Prostate gland (tissue), 2 donors: ENCODE results near the gene AKT1. TPM values are rescaled to one million over a fixed set of nuclear protein-coding genes. Genes with fewer than 3 reads are reported as not detected.

Source experiments
- DNase-seq: peaks from one replicate; pipeline ENCODE4 v3.0.0-alpha.2; 2019; ENCODE audit warnings: low spot score
- H3K27ac ChIP-seq, 2 donors: fragments of 200-600 bp; sonication (generic); 2 replicates each; pipeline ENCODE4 v1.5.1; 2017 to 2019
- H3K27me3 ChIP-seq: fragments of 200-600 bp; sonication (generic); replicated peaks from 2 replicates; pipeline ENCODE4 v1.5.1; 2019; ENCODE audit not compliant: insufficient read depth
- H3K36me3 ChIP-seq, 2 donors: fragments of 200-600 bp; sonication (generic); 1 replicate in 1 of 2; 2 replicates in 1 of 2; pipeline versions ENCODE4 v1.5.1 to v1.8.1; 2017 to 2019
- H3K4me1 ChIP-seq: fragments of 200-600 bp; sonication (generic); replicated peaks from 2 replicates; pipeline ENCODE4 v1.5.1; 2019
- H3K4me3 ChIP-seq, 2 donors: fragments of 200-600 bp; sonication (generic); 2 replicates each; pipeline ENCODE4 v1.5.1; 2017 to 2019
- H3K9me3 ChIP-seq: fragments of 200-600 bp; sonication (generic); 2 replicates; pipeline ENCODE4 v1.5.1; 2017
- CTCF ChIP-seq, 4 experiments: fragments of 200-600 bp in 2 of 4; fragments of 450-650 bp in 2 of 4; sonication (generic) in 2 of 4; IDR thresholded peaks; 1 replicate in 3 of 4; 2 replicates in 1 of 4; pipeline ENCODE4 v1.5.1; 2016 to 2019; ENCODE audit warnings: antibody characterized with exemption in 4 of 4, mild to moderate bottlenecking in 2 of 4, moderate library complexity in 2 of 4
- POLR2A ChIP-seq: fragments of 450-650 bp; IDR thresholded peaks from one replicate; pipeline ENCODE4 v1.6.1; 2016; ENCODE audit warnings: antibody characterized with exemption, mild to moderate bottlenecking
- POLR2AphosphoS5 ChIP-seq: sonication (generic); formaldehyde crosslinking; IDR thresholded peaks from one replicate; pipeline ENCODE4 v1.6.1; 2017; ENCODE audit warnings: antibody characterized with exemption
- WGBS: methylation state at CpG from one replicate; pipeline ENCODE4 v1.1.5; 2018; 5-methylcytosine and 5-hydroxymethylcytosine counted together
- intact Hi-C: fragments of 100-400 bp; cut with DNase I; formaldehyde crosslinking; loops from one replicate; pipeline ENCODE4 v1.14.2; 2022
- total RNA-seq, 2 donors: library from RNA; depleted of rRNA; stranded (reverse); fragments of >200 nt; gene quantifications; one replicate each; pipeline ENCODE4 v1.1.0, GENCODE V29; 2016

Gene AKT1
- total RNA-seq, 2 donors from 2014 or later: 154 to 200 TPM

- DNase-seq: no peak
- H3K4me1 ChIP-seq: peaks cover 51% of the 10 kb centered on the region
- TF ChIP-seq POLR2A (no peak), POLR2AphosphoS5 (no peak), CTCF (IDR thresholded peaks at IDR 0.05) (no peak)
These were observed 7.3 kb downstream of the AKT1 start for GRCh38 chr14:104788161-104788818.

GRCh38 chr14:104787736-104788135 is 7.8 kb downstream of the AKT1 start:
- H3K9me3 ChIP-seq: no peaks in the 10 kb centered on the region
- H3K4me3 ChIP-seq: no peak overlapping the region
- peaks cover 46% of the 10 kb centered on the region for H3K4me1 ChIP-seq
- no peak for DNase-seq
- peak overlapping the region in 1 of 2 donors; percentile 33 for H3K27ac ChIP-seq
- no peaks in the 10 kb centered on the region for H3K27me3 ChIP-seq
- TF ChIP-seq POLR2A: no peak
- no peak for TF ChIP-seq POLR2AphosphoS5
- no peak for TF ChIP-seq CTCF (IDR thresholded peaks at IDR 0.05)
- intact Hi-C loops: no loop called here
- 83% methylated on average over 7 of the region's 7 CpGs for WGBS
- H3K36me3 ChIP-seq: no peaks in the 10 kb centered on the region

More at GRCh38 chr14:104788161-104788818, 7.3 kb downstream of the AKT1 start:
- no peaks in the 10 kb centered on the region for H3K27me3 ChIP-seq
- H3K36me3 ChIP-seq: no peaks in the 10 kb centered on the region
- intact Hi-C loops: no loop called here
- H3K4me3 ChIP-seq: no peak overlapping the region
- peak overlapping the region in 1 of 2 donors; percentile 33 for H3K27ac ChIP-seq
- H3K9me3 ChIP-seq: no peaks in the 10 kb centered on the region
- WGBS: 81% methylated on average over 11 of the region's 14 CpGs

- H3K27ac ChIP-seq: peak overlapping the region; percentile 21 to 51
- 71% methylated on average over 30 of the region's 30 CpGs for WGBS
- intact Hi-C loops: no loop called here
These were observed 8.5 kb downstream of the AKT1 start for GRCh38 chr14:104786726-104787675.

GRCh38 chr14:104786091-104786586 is 9.4 kb downstream of the AKT1 start:
- Histone ChIP-seq H3K27me3 (no peaks in the 10 kb centered on the region), H3K4me1 (peaks cover 37% of the 10 kb centered on the region), H3K27ac (peak overlapping the region in 1 of 2 donors; percentile 51), H3K9me3 (no peaks in the 10 kb centered on the region), H3K4me3 (no peak overlapping the region), H3K36me3 (no peaks in the 10 kb centered on the region)
- no peak for DNase-seq
- TF ChIP-seq POLR2AphosphoS5 (no peak), CTCF (IDR thresholded peaks at IDR 0.05) (peak in 2 of 4 experiments; percentile 12 to 14)
- WGBS: 43% methylated on average over 10 of the region's 14 CpGs
- intact Hi-C loops: no loop called here

More at GRCh38 chr14:104786726-104787675, 8.5 kb downstream of the AKT1 start:
- no peak overlapping the region for H3K4me3 ChIP-seq
- no peak for DNase-seq
- H3K36me3 ChIP-seq: no peaks in the 10 kb centered on the region
- TF ChIP-seq POLR2A (no peak), POLR2AphosphoS5 (no peak), CTCF (IDR thresholded peaks at IDR 0.05) (no peak)
- no peaks in the 10 kb centered on the region for H3K27me3 ChIP-seq
- no peaks in the 10 kb centered on the region for H3K9me3 ChIP-seq
- H3K4me1 ChIP-seq: peaks cover 41% of the 10 kb centered on the region
